HG02840 (cell line): ENCODE data around the gene PDZK1IP1.

Experiments used
- ATAC-seq: cut with Tn5 transposase; IDR thresholded peaks from one replicate; pipeline ENCODE4 v1.9.1; 2021; ENCODE audit warnings: mild to moderate bottlenecking, moderate library complexity, moderate number of reproducible peaks; ENCODE audit not compliant: unreplicated experiment, low FRiP score

The PDZK1IP1 gene, protein sequence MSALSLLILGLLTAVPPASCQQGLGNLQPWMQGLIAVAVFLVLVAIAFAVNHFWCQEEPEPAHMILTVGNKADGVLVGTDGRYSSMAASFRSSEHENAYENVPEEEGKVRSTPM

DNA sequence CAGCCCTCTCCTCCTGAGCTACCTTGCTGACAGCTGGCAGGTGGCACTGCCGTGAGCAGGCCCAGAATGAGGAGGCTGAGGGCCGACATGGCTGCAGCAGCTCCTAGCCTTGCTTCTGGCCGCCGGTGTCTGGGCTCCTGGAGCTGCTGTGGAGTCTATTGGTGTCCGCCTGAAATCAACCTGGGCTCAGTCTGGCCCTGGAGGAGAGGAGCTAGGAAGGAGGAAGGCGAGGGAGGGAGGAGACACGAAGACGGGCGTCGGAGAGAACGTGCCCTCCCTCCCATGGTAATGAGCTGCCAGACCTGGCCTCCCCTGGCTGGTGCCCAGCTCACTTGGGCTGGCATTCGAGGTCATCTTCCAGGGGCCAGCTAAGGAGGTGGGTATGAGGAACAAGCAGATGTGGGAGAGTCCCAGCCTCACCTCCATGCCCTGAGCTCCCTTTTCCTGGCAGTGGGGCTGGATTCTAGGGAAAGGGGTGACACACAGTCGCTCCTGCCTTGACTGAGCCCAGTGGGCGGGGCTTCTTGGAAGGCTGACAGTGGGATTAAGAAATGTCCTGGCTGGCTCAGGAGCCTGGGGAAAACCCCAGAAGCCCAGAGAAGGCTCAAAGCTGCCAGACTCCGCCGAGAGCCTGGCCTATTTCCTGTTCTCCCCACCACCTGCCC, at the start of gene PDZK1IP1:
PDZK1IP1 (minus strand) TSS at position 193 of the 665 bp plus-strand sequence; CDS start at position 89, 104 bp downstream.
- ATAC-seq, result no peak

DNA sequence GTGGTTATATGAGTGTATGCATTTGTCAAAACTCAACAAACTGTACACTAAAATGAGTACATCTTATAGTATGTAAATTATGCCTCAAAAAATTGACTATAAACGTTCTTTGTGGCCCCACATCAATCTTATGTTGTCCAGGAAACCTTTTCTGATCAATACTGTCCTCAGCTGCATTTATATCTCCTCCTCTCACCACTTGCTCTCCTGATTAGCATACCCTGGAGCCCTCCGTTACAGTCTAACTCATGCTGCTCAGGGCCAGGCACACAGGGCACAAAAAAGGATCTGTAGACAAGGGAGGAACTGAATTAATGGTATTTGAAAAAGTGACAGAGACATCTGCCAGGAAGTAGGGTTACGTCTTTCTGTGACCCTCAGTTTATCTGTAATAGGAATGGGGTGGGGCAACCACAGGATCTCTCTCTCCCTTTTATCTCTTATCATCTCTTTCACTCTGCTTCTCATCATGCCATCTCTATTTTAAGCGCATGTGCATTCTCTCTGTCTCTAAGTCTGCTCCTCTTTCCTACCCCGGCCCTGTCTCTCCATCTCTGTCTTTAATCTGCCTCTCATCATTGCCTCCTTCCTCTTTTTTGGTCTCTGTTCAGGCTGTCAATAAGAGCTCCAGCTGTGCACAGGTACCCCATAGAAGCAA, 49.2 kb upstream of the PDZK1IP1 start:
- no peak for ATAC-seq

DNA sequence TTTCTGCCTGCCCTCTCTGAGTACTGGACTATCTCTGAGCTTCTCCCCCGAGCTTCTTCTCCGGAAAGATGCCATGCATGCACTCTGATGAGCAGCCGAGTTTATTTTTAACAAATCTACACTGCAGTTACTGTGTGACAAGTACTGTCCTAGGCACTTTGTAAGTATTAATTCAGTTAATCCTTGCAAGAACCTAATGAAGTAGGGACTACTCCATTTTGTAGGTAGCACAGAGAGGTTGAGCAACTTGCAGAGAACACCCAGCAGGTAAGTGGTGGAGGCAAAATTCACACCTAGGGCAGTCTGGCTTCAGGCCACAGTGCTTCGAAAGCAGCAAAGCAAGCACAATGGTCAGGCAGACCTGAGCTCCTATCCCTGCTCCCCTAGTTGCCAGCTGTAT, 46.0 kb upstream of the PDZK1IP1 start:
- ATAC-seq, result no peak

DNA sequence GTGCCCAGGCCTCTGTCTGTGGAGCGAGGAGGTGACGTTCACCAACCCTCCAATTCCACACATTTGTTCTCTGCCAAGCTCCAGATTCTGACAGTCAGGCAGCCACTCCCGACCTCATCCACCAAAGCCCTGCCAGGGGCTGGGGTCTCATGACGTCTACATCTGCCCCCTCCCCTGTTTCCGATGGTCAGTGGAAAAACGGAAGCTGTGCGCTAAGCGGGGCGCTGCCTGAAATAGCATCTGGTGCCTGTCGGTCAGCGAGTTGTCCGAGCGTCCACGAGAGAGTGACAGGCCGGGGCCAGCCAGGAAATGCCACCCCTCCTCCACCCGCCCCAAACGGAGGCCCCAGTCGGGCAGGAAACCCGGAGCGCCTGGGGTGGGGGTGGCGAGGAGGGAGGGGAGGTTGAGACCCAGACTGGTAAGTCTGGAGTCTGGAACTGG, 45.4 kb upstream of the PDZK1IP1 start:
- no peak for ATAC-seq

DNA sequence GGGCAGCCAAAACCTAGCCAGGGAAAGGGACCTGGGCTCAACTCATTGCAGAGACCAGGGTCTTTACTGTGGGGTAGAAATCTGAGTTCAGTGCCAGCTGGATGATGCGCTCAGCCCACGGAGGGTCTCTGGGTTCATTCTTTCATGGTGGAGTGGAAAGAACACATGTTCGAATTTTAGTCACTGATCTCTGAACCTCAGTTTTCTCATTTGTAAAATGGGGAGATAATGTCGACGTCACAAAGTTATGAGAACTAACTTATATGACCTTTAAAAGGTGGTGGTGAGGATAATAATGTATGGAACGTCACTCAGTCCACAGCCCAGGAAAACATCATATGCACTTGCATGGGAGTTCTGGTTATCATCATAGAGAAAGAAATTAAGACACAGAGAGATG, 43.4 kb upstream of the PDZK1IP1 start:
- ATAC-seq, result no peak

DNA sequence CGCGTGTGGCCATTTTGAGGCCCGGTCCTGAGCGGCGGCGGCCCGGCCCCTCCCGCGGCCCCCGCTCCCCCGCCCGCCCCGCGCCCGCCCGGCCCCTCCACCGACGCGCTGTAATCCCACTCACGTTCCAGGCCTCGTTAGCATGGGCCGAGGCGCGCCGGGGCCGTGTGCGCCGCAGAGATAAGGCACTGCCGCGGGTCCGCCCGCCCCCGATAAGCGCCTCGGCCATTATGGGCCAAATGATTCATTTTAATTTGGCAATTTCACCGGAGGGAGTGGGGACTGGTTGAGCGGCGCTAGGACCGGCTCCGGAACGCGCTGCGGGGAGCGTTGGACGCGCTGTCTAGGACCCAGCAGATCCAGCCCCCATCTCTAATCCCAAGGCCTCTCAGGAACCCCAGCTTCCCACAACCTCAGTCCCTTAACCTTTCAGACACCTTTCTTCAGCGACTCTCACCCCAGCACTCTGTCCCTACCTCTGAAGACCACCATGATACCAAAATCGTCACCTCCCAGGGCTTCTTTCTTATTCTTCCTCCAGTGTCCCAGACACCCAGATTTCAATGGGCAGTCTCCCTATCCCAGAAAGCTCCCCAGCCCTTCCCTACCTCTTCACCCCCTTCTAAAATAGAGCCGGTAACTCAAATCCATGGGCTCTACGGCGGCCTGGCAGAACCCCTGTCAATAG, 42.5 kb upstream of the PDZK1IP1 start, which contains the start of gene TAL1:
TAL1 (minus strand) TSS at position 39 of the 688 bp plus-strand sequence. CDS start 6,337 bp downstream, outside the sequence.
- no peak for ATAC-seq

DNA sequence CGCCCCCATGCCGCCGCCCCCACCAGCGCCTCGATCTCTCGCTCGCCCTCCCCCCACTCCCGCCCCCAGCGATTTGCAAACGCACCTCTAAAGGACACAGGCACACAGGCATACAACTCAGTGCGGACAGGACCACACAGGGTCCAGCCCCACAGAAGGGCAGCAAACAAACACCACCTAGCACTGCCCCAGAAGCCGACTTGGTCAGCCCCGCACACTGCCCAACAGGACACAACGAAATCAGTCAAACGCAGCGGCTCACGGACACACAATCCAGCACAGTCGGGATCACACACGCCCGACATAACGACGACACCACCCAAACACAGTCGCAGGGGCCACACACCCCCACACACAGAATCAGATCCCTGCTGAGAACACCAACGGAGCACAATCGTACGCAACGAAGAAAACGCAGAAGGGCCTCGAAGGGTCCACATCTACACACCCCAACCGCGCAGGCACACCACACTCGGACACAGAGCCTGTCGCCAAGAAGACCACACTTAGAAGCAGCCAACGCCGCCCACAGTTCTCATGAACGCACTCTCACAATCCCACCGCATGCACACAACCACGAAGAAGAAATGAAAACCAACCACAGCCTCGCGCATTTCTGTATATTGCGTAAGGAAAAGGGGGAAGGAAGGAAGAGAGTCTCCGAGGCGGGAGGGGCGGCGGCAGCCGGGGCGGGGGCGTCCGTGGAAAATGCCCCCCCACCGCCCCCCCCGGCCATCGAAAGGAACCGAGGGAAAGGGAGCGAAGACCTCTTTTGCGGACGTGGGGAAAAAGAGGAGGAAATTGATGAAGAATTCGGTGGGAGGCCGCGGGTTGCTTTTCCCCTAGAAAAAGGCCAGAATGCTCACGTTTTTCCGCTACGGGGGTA, 41.7 kb upstream of the PDZK1IP1 start:
- no peak for ATAC-seq

DNA sequence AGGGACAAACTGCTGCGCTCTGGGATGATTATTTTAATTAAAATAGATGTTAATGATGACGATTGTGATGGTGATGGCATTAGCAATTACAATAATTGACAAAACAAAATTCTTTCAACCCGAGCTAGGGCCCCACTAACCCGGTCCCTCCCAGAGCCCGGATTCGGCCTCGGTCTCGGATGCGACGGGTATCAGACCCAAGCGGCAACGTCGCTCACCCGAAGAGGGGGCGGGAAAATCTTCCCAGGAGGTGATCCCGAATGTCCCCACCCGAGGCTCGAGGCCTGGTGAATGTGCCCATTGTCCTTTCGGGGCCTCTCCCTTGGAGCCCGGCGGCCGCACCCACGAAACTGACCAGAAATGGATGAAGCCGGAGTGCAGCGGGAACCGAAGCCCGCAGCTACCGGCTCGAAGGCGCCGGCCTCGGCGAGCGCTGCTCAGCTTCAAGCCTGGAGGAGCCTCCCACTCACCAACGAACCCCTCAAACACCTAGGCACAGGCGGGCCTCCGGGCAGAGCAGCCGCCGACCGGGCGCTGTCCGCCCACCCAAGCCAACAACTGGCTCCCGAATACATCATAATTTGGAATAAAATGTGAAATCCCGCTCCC, 41.0 kb upstream of the PDZK1IP1 start:
- no peak for ATAC-seq

DNA sequence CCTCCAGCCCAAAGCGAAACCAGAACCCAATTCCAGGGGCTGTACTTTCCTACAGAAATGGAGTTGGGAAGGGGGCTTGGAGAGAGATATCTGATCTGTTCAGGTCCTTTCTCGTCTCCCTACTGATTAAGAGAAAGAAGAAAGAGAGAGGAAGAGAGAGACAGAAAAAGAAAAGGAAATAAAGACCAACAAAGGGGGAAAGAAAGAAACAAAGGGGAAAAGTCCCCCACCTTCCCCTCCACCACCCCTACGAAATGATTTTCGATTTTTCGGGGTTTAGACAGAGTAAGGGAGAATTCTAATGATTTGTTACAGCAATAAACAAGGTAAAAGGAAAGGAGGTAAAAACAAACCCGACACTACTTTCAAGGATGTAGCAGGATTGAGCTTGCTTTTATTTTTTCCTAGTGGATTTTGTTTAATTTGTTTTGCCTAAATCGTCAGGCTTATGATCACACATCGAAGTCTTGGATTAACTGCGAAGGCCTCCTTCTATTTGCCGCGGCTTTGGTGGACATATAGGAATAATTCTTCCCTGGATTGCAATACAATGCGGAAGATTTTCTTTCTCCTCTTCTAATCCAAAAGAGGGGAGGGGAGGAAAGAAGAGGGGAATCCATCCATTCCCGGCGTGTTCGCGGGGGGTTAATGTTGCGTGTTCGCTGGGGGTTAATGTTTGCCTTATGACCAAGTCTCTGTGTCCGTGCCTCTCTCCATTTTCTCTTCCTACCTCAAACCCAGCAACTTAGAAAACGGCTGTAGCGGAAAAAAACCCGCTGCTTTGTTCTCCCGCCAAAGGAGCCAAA, 40.3 kb upstream of the PDZK1IP1 start:
- no peak for ATAC-seq

DNA sequence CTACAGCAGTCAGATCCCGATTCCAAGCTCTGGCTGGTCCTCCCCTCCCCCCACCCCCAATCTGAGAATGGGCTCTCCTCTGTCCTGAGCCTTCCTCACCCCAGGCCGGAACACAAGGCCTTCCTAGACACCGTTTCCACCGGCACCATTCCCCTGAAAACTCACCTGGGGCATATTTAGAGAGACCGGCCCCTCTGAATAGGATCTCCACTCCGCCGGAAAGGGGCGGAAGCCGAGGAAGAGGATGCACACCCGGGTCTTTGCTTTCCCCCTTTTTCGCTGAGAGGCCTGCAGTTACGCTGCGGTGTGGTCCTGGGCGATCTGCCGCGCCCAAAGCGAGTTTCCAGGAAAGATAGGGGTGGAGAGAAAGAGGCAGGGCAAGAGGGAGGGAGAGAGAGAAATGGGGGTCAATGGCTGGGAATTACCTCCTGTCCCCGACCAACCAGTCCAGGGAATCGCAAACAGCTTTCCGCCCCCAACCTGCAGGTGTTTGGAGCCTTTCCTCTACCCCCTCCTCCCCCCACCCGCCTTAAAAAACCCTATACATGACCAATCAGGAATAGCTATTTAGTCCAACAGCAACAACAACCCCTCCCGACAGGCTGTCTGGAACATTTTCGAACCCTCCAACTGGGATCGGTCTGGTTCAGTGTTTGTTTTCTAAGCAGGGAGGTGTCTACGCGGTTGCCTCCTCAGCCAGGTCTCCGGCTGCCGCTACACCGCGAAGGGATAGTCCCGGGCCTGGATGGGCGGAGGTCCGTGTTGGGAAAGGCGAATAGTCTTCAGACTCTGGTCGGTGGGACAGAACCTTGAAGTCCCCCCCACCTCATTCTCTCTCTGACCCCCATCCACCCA, 39.4 kb upstream of the PDZK1IP1 start:
- no peak for ATAC-seq

DNA sequence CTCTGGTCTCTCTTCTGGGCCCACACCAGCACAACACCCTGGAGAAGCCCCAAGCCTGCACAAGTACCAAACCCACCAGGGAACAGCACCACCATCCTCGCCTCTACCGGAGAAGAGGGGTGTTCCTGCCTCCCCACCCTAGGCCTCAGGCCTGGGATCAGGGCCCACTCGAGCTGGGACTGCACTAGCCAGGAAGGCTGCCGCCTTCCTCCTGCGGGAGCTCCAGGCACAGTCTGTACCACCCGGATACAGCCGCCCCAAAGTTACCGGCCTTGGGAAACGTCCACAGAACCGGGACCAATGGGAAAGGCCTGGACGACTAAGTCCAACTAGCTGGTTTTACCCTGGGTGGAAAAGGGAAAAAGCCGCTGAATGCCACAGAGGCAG, 38.8 kb upstream of the PDZK1IP1 start:
- ATAC-seq, result no peak

DNA sequence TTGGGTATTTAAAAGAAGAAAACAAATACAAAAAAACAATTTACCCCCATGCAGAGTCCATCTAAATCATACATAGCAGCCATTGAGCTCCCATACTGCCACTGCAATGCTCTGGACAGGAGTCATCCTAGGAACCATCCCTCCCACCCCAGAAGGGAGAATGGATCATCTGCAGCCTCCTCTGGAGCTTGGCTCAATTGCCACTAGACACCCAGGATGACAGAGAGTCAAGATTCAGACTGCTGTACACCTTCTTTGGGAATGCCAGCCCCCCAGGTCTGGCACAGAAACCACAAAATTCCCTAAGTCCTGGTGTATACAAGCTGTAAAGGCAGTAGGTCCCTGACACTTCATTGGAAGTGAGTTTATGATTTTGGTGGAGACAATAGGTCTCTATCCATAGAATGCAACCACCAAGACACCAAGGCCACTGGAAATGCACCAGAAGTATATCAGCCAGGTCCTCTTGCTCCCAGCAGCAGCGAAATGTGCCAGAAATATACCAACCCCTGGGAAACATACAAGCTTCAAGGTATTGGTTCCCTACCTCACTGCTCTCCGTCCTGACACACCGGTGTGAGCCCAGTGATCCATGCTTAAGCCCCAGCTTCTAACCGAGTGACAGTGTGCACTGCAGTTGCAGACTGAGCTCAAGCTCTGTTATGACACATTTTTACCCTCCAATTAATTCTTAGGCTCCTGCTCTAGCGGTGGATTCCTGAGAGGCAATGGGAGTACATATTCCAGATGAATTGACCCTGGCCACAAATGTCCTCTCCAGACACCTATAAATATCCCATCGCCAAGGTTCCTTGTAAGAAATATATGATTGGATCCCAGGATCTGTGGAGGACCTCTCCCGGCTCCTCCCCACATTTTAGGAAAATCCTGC, 37.8 kb upstream of the PDZK1IP1 start:
- no peak for ATAC-seq

DNA sequence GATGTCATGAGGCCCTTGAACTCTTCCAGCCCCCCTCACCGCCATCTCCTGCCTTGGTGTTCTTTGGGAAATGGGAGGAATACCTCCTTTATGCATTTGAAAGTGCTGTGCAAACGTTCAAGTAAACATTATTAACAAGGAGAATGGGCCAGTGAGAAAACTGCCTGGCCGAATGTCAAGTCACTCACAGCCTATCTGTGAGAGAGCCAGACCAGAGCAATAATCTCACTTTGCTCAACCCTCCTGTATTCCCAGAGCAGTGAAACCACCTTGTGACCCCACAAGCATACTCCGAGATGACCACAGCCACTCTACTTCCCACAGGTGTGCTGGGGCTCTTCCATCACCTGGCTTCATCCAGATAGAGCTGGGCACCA, 37.0 kb upstream of the PDZK1IP1 start:
- ATAC-seq, result no peak

DNA sequence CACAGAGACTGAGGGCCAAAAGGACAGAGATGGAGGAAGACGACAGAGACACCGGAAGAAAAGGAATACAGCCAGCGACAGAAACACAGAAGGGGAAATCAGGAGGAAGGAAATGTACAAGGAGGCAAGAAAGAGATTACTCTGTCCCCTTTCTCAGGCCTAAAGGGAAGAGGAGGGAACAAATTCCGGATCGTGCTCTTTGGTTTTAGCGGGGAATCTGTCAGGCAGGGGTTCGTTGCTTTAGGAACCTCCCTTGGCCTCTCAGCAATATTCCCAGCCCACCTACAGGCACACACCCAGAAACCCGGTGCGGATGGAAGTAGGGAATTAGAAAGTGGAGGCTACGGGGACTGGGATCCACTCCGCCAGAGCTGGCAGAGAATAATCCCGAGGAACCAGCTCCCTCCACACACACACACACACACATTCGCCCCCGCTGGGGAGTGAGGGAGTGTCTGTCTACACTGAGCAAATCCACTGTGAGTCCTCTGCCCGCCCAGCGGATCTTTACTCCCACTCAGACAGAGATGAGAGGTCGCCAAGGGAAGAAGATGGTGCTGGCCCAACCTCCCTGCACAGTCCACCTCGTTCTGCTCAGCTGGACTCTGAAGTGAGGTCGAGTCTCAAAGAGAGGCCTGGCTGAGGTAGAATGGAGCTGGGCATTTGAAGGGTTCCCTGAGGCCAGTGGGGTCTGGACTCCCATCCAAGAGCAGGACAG, 36.4 kb upstream of the PDZK1IP1 start:
- no peak for ATAC-seq

DNA sequence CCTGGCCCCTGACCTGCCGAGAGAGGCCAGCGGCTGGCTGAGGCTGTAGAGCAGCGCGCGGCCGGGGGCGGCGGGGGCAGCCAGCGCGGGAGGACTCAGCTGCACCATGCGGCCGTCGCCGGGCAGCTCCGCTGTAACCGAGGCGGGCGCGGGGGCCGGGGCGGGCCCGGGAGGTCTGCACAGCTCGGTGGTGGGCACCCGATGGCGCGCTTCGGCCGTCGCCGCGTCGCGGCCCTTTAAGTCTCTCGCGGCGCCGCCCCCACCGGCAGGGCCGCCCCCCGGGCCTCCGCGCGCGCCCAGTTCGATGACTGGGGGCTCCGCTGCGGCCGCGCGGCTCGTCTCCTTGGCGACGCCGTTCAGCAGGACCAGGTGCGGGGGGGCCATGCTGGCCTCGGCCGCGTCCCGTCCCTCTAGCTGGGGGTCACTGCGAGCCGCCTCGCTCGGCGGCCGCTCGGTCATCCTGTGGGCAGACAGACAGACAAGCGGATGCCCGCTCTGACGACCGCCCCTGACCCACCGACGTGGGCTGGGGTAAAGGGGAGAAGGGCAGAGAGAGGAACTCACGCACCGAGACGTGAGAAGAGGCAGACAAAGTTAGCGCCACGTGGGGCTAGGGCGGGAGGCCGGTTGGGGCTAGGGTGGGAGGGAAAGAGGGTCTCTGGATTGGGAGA, 35.7 kb upstream of the PDZK1IP1 start:
- no peak for ATAC-seq
